ENCODE data around the gene MALRD1. TPM values are rescaled to one million over a fixed set of nuclear protein-coding genes. Genes with fewer than 3 reads are reported as not detected.
A peak's percentile ranks its signal among the peaks of the same experiment; 100 is the strongest.

The MALRD1 gene
- total RNA-seq, 1 donor from 2014 or later = 1.5 TPM

DNA sequence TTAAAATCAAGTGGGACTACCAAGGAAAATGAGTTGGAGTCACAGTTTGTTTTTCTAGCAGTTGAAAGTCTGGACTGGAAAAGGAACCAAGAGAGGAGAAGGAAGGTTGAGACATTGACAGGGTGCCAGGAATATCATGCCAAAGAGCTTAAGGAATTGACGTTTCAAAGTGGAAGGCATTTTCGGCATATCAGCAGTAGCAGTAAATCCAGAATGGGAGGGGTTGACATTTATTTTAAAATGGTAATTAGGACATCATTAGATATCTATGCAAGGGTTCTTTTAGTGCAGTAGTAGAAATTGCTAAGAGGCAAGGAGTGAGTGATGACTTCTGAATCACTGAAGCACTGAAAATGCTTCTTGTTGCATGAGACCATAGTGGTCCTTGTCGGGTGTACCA lies 431.8 kb downstream of the MALRD1 start:
- H3K27me3 Mint-ChIP-seq = no peaks in the 10 kb centered on the region
- no peaks in the 10 kb centered on the region for H3K9me3 Mint-ChIP-seq (ENCODE audit: low read depth)
- peak overlapping the region; percentile 4 for H3K27ac Mint-ChIP-seq
- H3K4me1 Mint-ChIP-seq (ENCODE audit: low read depth) = no peaks in the 10 kb centered on the region
- DNase-seq (ENCODE audit: low spot score, unreplicated experiment) = no peak
- no peak overlapping the region for H3K4me3 Mint-ChIP-seq (ENCODE audit: low read depth)
- no peaks in the 10 kb centered on the region for H3K36me3 Mint-ChIP-seq (ENCODE audit: insufficient read depth)
- TF ChIP-seq, protein P1, sequence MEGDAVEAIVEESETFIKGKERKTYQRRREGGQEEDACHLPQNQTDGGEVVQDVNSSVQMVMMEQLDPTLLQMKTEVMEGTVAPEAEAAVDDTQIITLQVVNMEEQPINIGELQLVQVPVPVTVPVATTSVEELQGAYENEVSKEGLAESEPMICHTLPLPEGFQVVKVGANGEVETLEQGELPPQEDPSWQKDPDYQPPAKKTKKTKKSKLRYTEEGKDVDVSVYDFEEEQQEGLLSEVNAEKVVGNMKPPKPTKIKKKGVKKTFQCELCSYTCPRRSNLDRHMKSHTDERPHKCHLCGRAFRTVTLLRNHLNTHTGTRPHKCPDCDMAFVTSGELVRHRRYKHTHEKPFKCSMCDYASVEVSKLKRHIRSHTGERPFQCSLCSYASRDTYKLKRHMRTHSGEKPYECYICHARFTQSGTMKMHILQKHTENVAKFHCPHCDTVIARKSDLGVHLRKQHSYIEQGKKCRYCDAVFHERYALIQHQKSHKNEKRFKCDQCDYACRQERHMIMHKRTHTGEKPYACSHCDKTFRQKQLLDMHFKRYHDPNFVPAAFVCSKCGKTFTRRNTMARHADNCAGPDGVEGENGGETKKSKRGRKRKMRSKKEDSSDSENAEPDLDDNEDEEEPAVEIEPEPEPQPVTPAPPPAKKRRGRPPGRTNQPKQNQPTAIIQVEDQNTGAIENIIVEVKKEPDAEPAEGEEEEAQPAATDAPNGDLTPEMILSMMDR (IDR thresholded peaks at IDR 0.05; ENCODE audit: unreplicated experiment) = no peak

DNA sequence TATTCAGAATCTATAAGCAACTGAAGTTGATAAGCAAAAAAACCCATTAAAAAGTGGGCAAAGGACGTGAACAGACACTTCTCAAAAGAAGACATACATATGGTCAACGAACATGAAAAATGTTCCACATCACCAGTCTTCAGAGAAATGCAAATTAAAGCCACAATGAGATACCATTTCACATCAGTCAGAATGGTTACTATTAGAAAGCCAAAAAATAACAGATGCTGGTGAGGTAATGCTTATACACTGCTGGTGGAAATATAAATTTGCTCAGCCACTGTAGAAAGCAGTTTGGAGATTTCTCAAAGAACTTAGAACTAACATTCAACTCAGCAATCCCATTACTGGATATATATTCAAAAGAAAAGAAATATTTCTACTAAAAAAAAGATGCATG lies 434.8 kb downstream of the MALRD1 start:
- H3K4me1 Mint-ChIP-seq (ENCODE audit: low read depth) = no peaks in the 10 kb centered on the region
- TF ChIP-seq, protein P1 (IDR thresholded peaks at IDR 0.05; ENCODE audit: unreplicated experiment) = no peak
- H3K27ac Mint-ChIP-seq = no peak overlapping the region
- peaks cover 4% of the 10 kb centered on the region for H3K9me3 Mint-ChIP-seq (ENCODE audit: low read depth)
- H3K4me3 Mint-ChIP-seq (ENCODE audit: low read depth) = no peak overlapping the region
- no peak for DNase-seq (ENCODE audit: low spot score, unreplicated experiment)
- no peaks in the 10 kb centered on the region for H3K36me3 Mint-ChIP-seq (ENCODE audit: insufficient read depth)
- no peaks in the 10 kb centered on the region for H3K27me3 Mint-ChIP-seq

DNA sequence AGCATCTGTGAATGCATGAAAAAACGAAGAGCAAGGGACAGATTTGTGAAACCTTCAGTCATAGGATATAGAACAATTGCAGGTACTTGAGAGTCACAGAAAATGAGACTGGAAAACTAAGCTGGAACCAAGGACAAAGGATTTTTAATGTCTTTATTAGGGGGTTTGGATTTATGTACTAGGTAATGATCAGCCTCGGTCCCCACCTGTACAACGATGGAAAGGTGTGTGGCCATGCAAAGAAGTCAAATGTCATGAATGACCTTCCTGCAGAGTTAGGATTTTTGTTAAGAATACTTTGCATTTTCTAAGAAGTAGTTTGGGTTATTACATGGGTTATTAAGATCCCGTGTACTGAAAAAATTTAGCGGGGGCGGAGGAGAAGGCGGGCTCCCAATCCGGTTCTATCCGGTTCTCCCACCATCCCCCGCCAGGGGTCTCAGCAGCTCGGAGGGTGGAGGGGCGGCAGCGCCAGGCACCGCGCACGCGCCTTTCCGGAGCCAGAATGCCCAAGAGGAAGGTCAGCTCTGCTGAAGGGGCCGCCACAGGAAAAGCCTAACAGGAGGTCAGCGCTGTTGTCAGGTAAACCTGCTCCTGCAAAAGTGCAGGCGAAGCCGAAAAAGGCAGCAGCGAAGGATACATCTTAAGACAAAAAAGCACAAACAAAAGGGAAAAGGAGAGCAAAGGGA lies 440.1 kb downstream of the MALRD1 start:
- Mint-ChIP-seq H3K27me3 (no peaks in the 10 kb centered on the region), H3K9me3 (ENCODE audit: low read depth) (peaks cover 4% of the 10 kb centered on the region), H3K27ac (peak overlapping the region; percentile 83), H3K4me1 (ENCODE audit: low read depth) (peaks cover 4% of the 10 kb centered on the region), H3K36me3 (ENCODE audit: insufficient read depth) (no peaks in the 10 kb centered on the region), H3K4me3 (ENCODE audit: low read depth) (peak overlapping the region; percentile 60)
- DNase-seq (ENCODE audit: low spot score, unreplicated experiment) = peak; percentile 49
- TF ChIP-seq, protein P1 (IDR thresholded peaks at IDR 0.05; ENCODE audit: unreplicated experiment) = peak; percentile 48

DNA sequence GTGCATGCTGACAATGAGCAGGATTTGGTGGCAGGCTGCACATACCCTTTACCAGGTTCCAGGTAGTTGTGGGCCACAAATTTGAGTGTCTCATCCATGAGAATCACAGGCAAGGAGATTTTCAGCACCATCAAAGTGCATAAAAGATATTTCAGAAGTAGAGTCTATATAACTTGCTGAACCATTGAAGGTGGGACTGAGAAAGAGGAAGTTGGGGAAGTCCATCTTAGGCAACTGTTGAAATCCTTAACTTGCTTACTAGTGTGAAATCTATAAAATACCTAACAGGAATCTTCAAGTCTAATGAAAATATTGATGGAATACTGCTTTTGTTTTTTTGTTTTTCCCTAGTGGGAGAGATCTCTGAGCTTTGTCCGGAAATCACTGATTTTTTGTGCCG lies 442.6 kb downstream of the MALRD1 start:
- Mint-ChIP-seq H3K9me3 (ENCODE audit: low read depth) (peaks cover 4% of the 10 kb centered on the region), H3K27me3 (no peaks in the 10 kb centered on the region), H3K4me1 (ENCODE audit: low read depth) (peaks cover 4% of the 10 kb centered on the region), H3K4me3 (ENCODE audit: low read depth) (no peak overlapping the region), H3K27ac (no peak overlapping the region), H3K36me3 (ENCODE audit: insufficient read depth) (no peaks in the 10 kb centered on the region)
- no peak for DNase-seq (ENCODE audit: low spot score, unreplicated experiment)
- TF ChIP-seq, protein P1 (IDR thresholded peaks at IDR 0.05; ENCODE audit: unreplicated experiment) = no peak

DNA sequence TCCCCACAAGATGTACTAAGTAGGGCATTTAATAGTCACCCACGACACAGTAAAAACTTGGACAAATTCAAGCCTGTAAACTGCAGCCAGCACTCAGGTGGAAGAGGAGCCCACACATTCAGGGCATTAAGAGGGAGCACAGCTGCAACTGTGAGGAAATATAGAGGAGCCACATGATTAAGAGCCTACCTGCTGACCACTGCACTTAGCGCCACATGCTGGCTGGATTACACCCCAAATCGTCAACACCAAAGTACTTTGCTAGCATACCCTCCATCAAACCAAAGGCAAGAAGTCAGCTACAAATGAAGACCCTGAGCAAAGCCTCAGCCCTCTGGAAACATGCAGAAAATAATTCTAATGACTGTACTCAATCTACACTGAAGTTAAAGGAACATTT lies 445.3 kb downstream of the MALRD1 start:
- Mint-ChIP-seq H3K27me3 (no peaks in the 10 kb centered on the region), H3K27ac (no peak overlapping the region), H3K9me3 (ENCODE audit: low read depth) (no peaks in the 10 kb centered on the region), H3K36me3 (ENCODE audit: insufficient read depth) (no peaks in the 10 kb centered on the region), H3K4me3 (ENCODE audit: low read depth) (no peak overlapping the region), H3K4me1 (ENCODE audit: low read depth) (peaks cover 3% of the 10 kb centered on the region)
- TF ChIP-seq, protein P1 (IDR thresholded peaks at IDR 0.05; ENCODE audit: unreplicated experiment) = no peak
- no peak for DNase-seq (ENCODE audit: low spot score, unreplicated experiment)

Measured in progenitor cell of endocrine pancreas (in vitro differentiated cells).